SU-DHL-6 (cell line): ENCODE results near the gene HUWE1.

Experiments
- EZH2phosphoT487 ChIP-seq: fragments of 200-600 bp; sonication (generic), shearing (Covaris generic); conservative IDR thresholded peaks from 2 replicates; pipeline ENCODE4 v1.6.1; 2018; ENCODE audit warnings: mild to moderate bottlenecking, antibody characterized with exemption, low read length, moderate library complexity, mixed read lengths
- TF ChIP-seq, protein P1 (sequence below): fragments of 200-600 bp; sonication (generic); IDR thresholded peaks from one replicate; pipeline ENCODE4 v1.5.1; 2017; ENCODE audit warnings: antibody characterized with exemption, mild to moderate bottlenecking, low read length, moderate library complexity; ENCODE audit not compliant: insufficient read depth, poor library complexity, severe bottlenecking

DNA sequence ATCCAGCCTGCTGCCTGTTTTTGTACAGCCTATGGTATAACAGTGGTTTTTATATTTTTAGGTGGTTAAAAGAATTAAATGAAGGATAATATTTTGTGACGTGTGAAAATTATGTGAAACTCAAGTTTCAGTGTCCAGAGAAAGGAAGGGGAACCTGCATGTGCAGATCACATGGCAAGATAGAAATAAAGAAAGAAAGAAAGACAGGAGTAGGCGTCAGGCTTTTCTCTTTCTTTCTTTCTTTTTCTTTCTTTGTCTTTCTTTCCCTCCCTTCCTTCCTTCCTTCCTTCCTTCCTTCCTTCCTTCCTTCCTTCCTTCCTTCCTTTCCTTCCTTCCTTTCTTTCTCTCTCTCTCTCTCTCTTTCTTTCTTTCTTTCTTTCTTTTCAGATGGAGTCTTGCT, 42.0 kb upstream of the HUWE1 start:
- TF ChIP-seq, protein P1, sequence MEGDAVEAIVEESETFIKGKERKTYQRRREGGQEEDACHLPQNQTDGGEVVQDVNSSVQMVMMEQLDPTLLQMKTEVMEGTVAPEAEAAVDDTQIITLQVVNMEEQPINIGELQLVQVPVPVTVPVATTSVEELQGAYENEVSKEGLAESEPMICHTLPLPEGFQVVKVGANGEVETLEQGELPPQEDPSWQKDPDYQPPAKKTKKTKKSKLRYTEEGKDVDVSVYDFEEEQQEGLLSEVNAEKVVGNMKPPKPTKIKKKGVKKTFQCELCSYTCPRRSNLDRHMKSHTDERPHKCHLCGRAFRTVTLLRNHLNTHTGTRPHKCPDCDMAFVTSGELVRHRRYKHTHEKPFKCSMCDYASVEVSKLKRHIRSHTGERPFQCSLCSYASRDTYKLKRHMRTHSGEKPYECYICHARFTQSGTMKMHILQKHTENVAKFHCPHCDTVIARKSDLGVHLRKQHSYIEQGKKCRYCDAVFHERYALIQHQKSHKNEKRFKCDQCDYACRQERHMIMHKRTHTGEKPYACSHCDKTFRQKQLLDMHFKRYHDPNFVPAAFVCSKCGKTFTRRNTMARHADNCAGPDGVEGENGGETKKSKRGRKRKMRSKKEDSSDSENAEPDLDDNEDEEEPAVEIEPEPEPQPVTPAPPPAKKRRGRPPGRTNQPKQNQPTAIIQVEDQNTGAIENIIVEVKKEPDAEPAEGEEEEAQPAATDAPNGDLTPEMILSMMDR = no peak
- no peak for TF ChIP-seq EZH2phosphoT487
